Colonic mucosa (tissue), 4 donors: ENCODE results near the gene UBA1. TPM values are rescaled to one million over a fixed set of nuclear protein-coding genes. Genes with fewer than 3 reads are reported as not detected.

Experiments used
- DNase-seq: peaks from one replicate; pipeline ENCODE4 v3.0.0-alpha.2; 2020
- H3K27ac ChIP-seq: fragments of 200-600 bp; one replicate; pipeline ENCODE4 v1.8.0; 2021
- H3K27me3 ChIP-seq: fragments of 200-600 bp; one replicate; pipeline ENCODE4 v1.8.0; 2021
- H3K36me3 ChIP-seq: fragments of 200-600 bp; one replicate; pipeline ENCODE4 v1.8.0; 2021
- H3K4me1 ChIP-seq: fragments of 200-600 bp; one replicate; pipeline ENCODE4 v1.8.0; 2021; ENCODE audit warnings: mild to moderate bottlenecking
- H3K4me3 ChIP-seq: fragments of 200-600 bp; one replicate; pipeline ENCODE4 v1.8.0; 2021
- H3K9ac ChIP-seq, 2 donors: one replicate each; pipeline ENCODE4 v1.7.0; 2013; ENCODE audit warnings: control low read depth in 2 of 2, low read depth in 2 of 2, low read length in 2 of 2
- H3K9me3 ChIP-seq: fragments of 200-600 bp; one replicate; pipeline ENCODE4 v1.8.0; 2021
- CTCF ChIP-seq: fragments of 200-600 bp; IDR thresholded peaks from one replicate; pipeline ENCODE4 v1.8.0; 2022; ENCODE audit warnings: antibody characterized with exemption, mild to moderate bottlenecking
- intact Hi-C: fragments of 100-400 bp; cut with DNase I; formaldehyde crosslinking; loops from one replicate; pipeline ENCODE4 v1.14.1; 2022
- total RNA-seq, 2 donors: library from RNA; stranded (reverse); fragmentation: NEBNext Ultra II Directional in 1 of 2; extraction: Animal tissue kit (Norgen Biotek cat#: 25700) in 1 of 2; gene quantifications; one replicate each; pipeline ENCODE4 v1.2.1, GENCODE V29; 2021
- donor health status: healthy.
- donor health status: DM: no; HTN: no; CAD: no.
- donor health status: DM: no; HTN: no; CAD: no.

Gene UBA1
- total RNA-seq, 2 donors from 2014 or later, result 237 to 327 TPM

- H3K4me1 ChIP-seq, result no peaks in the 10 kb centered on the region
- no peak overlapping the region for H3K9ac ChIP-seq
- no peak for DNase-seq
- TF ChIP-seq CTCF, result no peak
- no peak overlapping the region for H3K27ac ChIP-seq
- no peaks in the 10 kb centered on the region for H3K9me3 ChIP-seq
- no peak overlapping the region for H3K4me3 ChIP-seq
- no peaks in the 10 kb centered on the region for H3K36me3 ChIP-seq
- no peaks in the 10 kb centered on the region for H3K27me3 ChIP-seq
- intact Hi-C loops, result no loop called here
Observed at GRCh38 chrX:47158131-47158530, 35.5 kb upstream of the UBA1 start.

- Histone ChIP-seq H3K27ac (no peak overlapping the region), H3K27me3 (no peaks in the 10 kb centered on the region), H3K9ac (no peak overlapping the region), H3K36me3 (no peaks in the 10 kb centered on the region), H3K4me3 (no peak overlapping the region), H3K9me3 (no peaks in the 10 kb centered on the region), H3K4me1 (no peaks in the 10 kb centered on the region)
- intact Hi-C loops, result no loop called here
- no peak for TF ChIP-seq CTCF
- no peak for DNase-seq
Observed at GRCh38 chrX:47158781-47159180, 34.8 kb upstream of the UBA1 start.

GRCh38 chrX:47160781-47161180, 32.8 kb upstream of the UBA1 start:
- Histone ChIP-seq H3K4me1 (no peaks in the 10 kb centered on the region), H3K27me3 (no peaks in the 10 kb centered on the region), H3K27ac (no peak overlapping the region), H3K36me3 (no peaks in the 10 kb centered on the region), H3K9ac (no peak overlapping the region), H3K9me3 (no peaks in the 10 kb centered on the region), H3K4me3 (no peak overlapping the region)
- TF ChIP-seq CTCF, result no peak
- intact Hi-C loops, result no loop called here
- DNase-seq, result no peak

- Histone ChIP-seq H3K27me3 (peaks cover 4% of the 10 kb centered on the region), H3K27ac (no peak overlapping the region), H3K4me3 (no peak overlapping the region), H3K4me1 (no peaks in the 10 kb centered on the region), H3K36me3 (no peaks in the 10 kb centered on the region), H3K9me3 (no peaks in the 10 kb centered on the region), H3K9ac (no peak overlapping the region)
- intact Hi-C loops, result no loop called here
- DNase-seq, result no peak
- TF ChIP-seq CTCF, result no peak
Observed at GRCh38 chrX:47162927-47163583, 30.6 kb upstream of the UBA1 start.

GRCh38 chrX:47164420-47164819, 29.2 kb upstream of the UBA1 start:
- peaks cover 4% of the 10 kb centered on the region for H3K27me3 ChIP-seq
- H3K27ac ChIP-seq, result no peak overlapping the region
- DNase-seq, result no peak
- no peak overlapping the region for H3K4me3 ChIP-seq
- H3K36me3 ChIP-seq, result no peaks in the 10 kb centered on the region
- no peak overlapping the region for H3K9ac ChIP-seq
- no peaks in the 10 kb centered on the region for H3K4me1 ChIP-seq
- no peak for TF ChIP-seq CTCF
- H3K9me3 ChIP-seq, result no peaks in the 10 kb centered on the region
- intact Hi-C loops, result no loop called here
